ENCODE measurements around the gene CD81. TPM values are rescaled to one million over a fixed set of nuclear protein-coding genes. Genes with fewer than 3 reads are reported as not detected.

Gene CD81
- total RNA-seq, 2 experiments from 2014 or later: 181 to 183 TPM

DNA sequence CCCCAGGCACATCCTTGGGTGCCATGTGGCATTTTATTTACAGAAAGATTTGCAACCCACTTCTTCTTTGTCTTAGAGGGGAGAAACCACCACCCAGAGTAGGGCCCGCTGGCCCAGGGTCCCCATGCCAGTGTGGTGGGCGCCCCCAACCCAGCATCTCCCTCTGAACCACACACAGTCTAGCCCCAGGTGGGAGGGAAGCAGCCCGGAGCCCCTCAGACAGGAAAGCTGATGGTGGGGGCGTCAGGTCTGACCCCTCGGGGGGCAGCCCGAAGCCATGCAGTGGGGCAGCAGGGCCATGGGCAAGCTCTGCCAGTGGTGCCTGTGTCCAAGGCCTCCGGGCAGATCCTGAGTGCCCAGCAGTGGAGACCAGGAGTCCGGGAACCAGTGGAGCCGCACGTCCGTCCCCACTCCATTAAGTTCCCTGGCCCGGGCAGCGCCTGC lies 55.5 kb downstream of the CD81 start:
- Mint-ChIP-seq H3K27ac (no peak overlapping the region), H3K36me3 (ENCODE audit: low read depth) (no peaks in the 10 kb centered on the region), H3K4me1 (ENCODE audit: low read depth) (no peaks in the 10 kb centered on the region), H3K27me3 (no peaks in the 10 kb centered on the region), H3K9me3 (no peaks in the 10 kb centered on the region), H3K4me3 (no peak overlapping the region)
- DNase-seq (no peak), ATAC-seq (ENCODE audit: poor library complexity) (no peak)
- TF ChIP-seq, protein P1, sequence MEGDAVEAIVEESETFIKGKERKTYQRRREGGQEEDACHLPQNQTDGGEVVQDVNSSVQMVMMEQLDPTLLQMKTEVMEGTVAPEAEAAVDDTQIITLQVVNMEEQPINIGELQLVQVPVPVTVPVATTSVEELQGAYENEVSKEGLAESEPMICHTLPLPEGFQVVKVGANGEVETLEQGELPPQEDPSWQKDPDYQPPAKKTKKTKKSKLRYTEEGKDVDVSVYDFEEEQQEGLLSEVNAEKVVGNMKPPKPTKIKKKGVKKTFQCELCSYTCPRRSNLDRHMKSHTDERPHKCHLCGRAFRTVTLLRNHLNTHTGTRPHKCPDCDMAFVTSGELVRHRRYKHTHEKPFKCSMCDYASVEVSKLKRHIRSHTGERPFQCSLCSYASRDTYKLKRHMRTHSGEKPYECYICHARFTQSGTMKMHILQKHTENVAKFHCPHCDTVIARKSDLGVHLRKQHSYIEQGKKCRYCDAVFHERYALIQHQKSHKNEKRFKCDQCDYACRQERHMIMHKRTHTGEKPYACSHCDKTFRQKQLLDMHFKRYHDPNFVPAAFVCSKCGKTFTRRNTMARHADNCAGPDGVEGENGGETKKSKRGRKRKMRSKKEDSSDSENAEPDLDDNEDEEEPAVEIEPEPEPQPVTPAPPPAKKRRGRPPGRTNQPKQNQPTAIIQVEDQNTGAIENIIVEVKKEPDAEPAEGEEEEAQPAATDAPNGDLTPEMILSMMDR (IDR thresholded peaks at IDR 0.05): no peak
- Histone ChIP-seq H3K4me3 (ENCODE audit: low read length) (no peak overlapping the region), H3K27ac (ENCODE audit: low read depth in 1 of 2, low read length in 2 of 2) (no peak overlapping the region), H3K36me3 (ENCODE audit: insufficient read depth, low read length) (no peaks in the 10 kb centered on the region), H3K4me1 (ENCODE audit: insufficient read depth, low read length) (peaks cover 3% of the 10 kb centered on the region), H3K27me3 (ENCODE audit: control insufficient read depth in 1 of 2, insufficient read depth in 2 of 2, low read length in 2 of 2) (no peaks in the 10 kb centered on the region), H3K9me3 (ENCODE audit: control insufficient read depth in 1 of 2, insufficient read depth in 1 of 2, low read length in 2 of 2) (no peaks in the 10 kb centered on the region)
- ChIA-PET POLR2A (no interaction called here), CTCF (no interaction called here)
- intact Hi-C loops (cut with DNase I, micrococcal nuclease): no loop called here

DNA sequence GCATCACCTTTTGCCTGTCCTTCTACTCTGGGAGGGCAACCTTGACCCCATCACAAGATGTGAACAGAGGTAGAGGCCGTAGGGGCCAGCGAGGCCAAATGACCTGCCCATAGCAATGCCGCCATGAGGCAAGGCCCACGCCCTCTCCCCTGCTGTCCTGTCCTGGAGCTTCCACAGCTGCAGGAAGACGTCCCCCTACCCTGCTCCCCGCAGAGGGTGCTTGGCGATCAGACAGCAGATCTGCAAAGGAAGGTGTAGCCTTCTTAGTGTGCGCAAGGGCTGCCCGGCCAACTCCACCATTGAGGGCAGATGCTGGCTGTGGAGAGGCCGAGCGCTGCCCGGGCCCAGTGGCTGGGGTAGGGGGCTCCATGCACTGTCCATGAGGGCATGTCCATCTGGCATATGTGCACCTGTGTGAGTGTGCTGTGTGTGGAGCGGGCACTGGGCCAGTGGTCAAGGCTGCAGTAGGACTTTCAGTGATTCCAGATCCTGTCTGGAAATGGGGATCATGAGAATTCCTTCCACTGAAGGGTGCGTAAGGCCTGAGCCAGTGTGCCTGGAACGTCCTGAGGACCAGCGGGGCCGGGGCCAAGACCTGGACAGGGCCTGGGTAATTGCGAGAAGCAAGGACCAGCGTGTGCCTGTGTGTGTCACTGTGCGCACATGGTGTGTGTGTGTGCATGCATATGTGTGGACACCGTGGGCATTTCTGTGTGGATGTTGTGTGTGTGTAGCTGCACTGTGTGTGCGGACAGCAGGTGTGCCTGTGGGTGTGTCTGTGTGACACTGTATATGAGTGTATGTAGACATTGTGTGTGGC lies 56.2 kb downstream of the CD81 start:
- Mint-ChIP-seq H3K27me3 (no peaks in the 10 kb centered on the region), H3K9me3 (no peaks in the 10 kb centered on the region), H3K36me3 (ENCODE audit: low read depth) (no peaks in the 10 kb centered on the region), H3K4me1 (ENCODE audit: low read depth) (no peaks in the 10 kb centered on the region), H3K27ac (no peak overlapping the region), H3K4me3 (no peak overlapping the region)
- H3K27ac ChIP-seq (ENCODE audit: low read depth in 1 of 2, low read length in 2 of 2): no peak overlapping the region
- TF ChIP-seq, protein P1 (IDR thresholded peaks at IDR 0.05): no peak
- POLR2A ChIA-PET: no interaction called here
- H3K4me1 ChIP-seq (ENCODE audit: insufficient read depth, low read length): no peaks in the 10 kb centered on the region
- no peaks in the 10 kb centered on the region for H3K27me3 ChIP-seq (ENCODE audit: control insufficient read depth in 1 of 2, insufficient read depth in 2 of 2, low read length in 2 of 2)
- H3K4me3 ChIP-seq (ENCODE audit: low read length): no peak overlapping the region
- DNase-seq (no peak), ATAC-seq (ENCODE audit: poor library complexity) (no peak)
- H3K36me3 ChIP-seq (ENCODE audit: insufficient read depth, low read length): no peaks in the 10 kb centered on the region
- CTCF ChIA-PET: no interaction called here
- intact Hi-C loops (cut with DNase I, micrococcal nuclease): no loop called here
- no peaks in the 10 kb centered on the region for H3K9me3 ChIP-seq (ENCODE audit: control insufficient read depth in 1 of 2, insufficient read depth in 1 of 2, low read length in 2 of 2)

DNA sequence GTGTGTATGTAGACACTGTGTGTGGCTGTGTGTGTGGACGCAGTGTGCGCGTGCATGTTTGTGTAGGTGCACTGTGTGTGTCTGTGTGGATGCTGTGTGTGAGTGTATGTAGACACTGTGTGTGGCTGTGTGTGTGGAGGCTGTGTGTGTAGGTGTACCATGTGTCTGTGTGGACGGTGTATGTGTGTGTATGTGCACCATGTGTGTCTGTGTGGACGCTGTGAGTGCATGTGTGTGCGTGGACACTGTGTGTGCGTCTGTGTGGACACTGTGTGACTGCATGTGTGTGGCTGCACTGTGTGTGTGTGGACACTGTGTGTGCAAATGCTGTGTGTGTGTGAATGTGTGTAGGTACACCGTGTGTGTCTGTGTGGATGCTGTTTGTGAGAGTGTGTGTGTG lies 56.9 kb downstream of the CD81 start:
- H3K27ac ChIP-seq (ENCODE audit: low read depth in 1 of 2, low read length in 2 of 2): no peak overlapping the region
- H3K4me3 ChIP-seq (ENCODE audit: low read length): no peak overlapping the region
- H3K4me1 ChIP-seq (ENCODE audit: insufficient read depth, low read length): no peaks in the 10 kb centered on the region
- Mint-ChIP-seq H3K4me3 (no peak overlapping the region), H3K36me3 (ENCODE audit: low read depth) (no peaks in the 10 kb centered on the region), H3K9me3 (no peaks in the 10 kb centered on the region), H3K27me3 (no peaks in the 10 kb centered on the region), H3K27ac (no peak overlapping the region), H3K4me1 (ENCODE audit: low read depth) (no peaks in the 10 kb centered on the region)
- ATAC-seq (ENCODE audit: poor library complexity): no peak
- ChIA-PET CTCF (no interaction called here), POLR2A (no interaction called here)
- no peaks in the 10 kb centered on the region for H3K9me3 ChIP-seq (ENCODE audit: control insufficient read depth in 1 of 2, insufficient read depth in 1 of 2, low read length in 2 of 2)
- H3K27me3 ChIP-seq (ENCODE audit: control insufficient read depth in 1 of 2, insufficient read depth in 2 of 2, low read length in 2 of 2): no peaks in the 10 kb centered on the region
- no peak for DNase-seq
- intact Hi-C loops (cut with DNase I, micrococcal nuclease): no loop called here
- H3K36me3 ChIP-seq (ENCODE audit: insufficient read depth, low read length): no peaks in the 10 kb centered on the region
- TF ChIP-seq, protein P1 (IDR thresholded peaks at IDR 0.05): no peak
